Measurements from ENCODE around the gene PRPS1L1.

Gene PRPS1L1

GRCh38 chr7:18013936-18014335, 13.7 kb downstream of the PRPS1L1 start:
- DNase-seq: peak; percentile 74

GRCh38 chr7:18004372-18004771, 23.3 kb downstream of the PRPS1L1 start:
- DNase-seq: peak; percentile 48

- DNase-seq: no peak
Observed at GRCh38 chr7:18003286-18003994, 24.2 kb downstream of the PRPS1L1 start.

GRCh38 chr7:17998692-17999091, 29.0 kb downstream of the PRPS1L1 start:
- DNase-seq: no peak

- DNase-seq: no peak
Observed at GRCh38 chr7:17996442-17997223, 31.0 kb downstream of the PRPS1L1 start.

- no peak for DNase-seq
Observed at GRCh38 chr7:17996040-17996439, 31.6 kb downstream of the PRPS1L1 start.

GRCh38 chr7:17994079-17994850, 33.4 kb downstream of the PRPS1L1 start:
- no peak for DNase-seq

- DNase-seq: no peak
Observed at GRCh38 chr7:17991866-17992648, 35.6 kb downstream of the PRPS1L1 start.

GRCh38 chr7:17990761-17991160, 36.9 kb downstream of the PRPS1L1 start:
- DNase-seq: no peak

GRCh38 chr7:17989546-17989945, 38.1 kb downstream of the PRPS1L1 start:
- peak; percentile 11 for DNase-seq

GRCh38 chr7:17988858-17989257, 38.8 kb downstream of the PRPS1L1 start:
- DNase-seq: no peak

- no peak for DNase-seq
Observed at GRCh38 chr7:17988141-17988540, 39.5 kb downstream of the PRPS1L1 start.

GRCh38 chr7:17986851-17987250, 40.8 kb downstream of the PRPS1L1 start:
- DNase-seq: peak; percentile 74

- DNase-seq: no peak
Observed at GRCh38 chr7:17985473-17986239, 42.0 kb downstream of the PRPS1L1 start.

GRCh38 chr7:17984288-17984687, 43.4 kb downstream of the PRPS1L1 start:
- DNase-seq: no peak

- no peak for DNase-seq
Observed at GRCh38 chr7:17983221-17984062, 44.2 kb downstream of the PRPS1L1 start.

GRCh38 chr7:17976952-17977351, 50.7 kb downstream of the PRPS1L1 start:
- DNase-seq: no peak

All from fibroblast of skin of back (primary cell).